Kidney tubule cell (primary cell): ENCODE measurements around the gene CD40.

Experiments
- DNase-seq: peaks from one replicate; pipeline ENCODE4 v3.0.0-alpha.2; 2018; ENCODE audit warnings: low spot score

CD40 gene

DNA sequence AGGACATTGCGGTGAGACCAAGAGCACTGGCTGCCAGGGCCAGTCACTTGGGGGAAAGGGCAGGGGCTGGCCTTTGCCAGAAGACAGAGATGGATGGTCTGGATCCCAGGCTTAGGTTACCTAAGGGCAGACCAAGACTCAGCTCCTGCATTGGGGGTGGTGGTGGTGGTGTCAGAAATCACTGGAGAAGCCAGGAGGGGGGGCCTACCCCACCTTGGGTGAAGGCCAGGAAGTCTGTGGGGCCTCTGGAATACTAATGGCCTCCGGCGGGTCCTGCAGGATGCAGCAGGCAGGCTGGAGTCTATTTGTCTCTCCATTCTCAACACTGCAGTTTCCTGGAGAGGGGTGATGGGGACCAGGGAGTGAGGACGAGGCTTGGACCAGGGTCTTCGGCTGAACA lies 32.8 kb downstream of the CD40 start:
- no peak for DNase-seq

DNA sequence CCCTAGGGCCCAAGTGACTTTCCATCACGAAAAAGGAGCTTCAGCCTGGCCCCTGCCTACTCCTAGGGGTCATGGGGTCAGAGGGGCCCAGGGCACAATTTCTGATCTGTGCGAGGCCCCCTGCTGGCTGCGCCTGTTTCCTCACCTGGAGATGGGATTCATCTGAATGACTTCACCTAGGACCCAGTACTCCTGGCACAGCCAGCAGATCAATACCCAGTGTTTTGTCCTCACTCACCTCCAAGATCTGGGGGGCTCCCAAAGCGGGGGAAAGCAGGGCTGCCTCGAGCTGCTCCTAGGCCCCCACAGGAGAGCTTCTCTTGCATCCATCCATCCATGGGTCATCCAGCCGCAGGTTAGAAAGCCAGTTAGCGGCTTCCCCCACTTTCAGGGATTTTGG lies 33.8 kb downstream of the CD40 start:
- DNase-seq = no peak

DNA sequence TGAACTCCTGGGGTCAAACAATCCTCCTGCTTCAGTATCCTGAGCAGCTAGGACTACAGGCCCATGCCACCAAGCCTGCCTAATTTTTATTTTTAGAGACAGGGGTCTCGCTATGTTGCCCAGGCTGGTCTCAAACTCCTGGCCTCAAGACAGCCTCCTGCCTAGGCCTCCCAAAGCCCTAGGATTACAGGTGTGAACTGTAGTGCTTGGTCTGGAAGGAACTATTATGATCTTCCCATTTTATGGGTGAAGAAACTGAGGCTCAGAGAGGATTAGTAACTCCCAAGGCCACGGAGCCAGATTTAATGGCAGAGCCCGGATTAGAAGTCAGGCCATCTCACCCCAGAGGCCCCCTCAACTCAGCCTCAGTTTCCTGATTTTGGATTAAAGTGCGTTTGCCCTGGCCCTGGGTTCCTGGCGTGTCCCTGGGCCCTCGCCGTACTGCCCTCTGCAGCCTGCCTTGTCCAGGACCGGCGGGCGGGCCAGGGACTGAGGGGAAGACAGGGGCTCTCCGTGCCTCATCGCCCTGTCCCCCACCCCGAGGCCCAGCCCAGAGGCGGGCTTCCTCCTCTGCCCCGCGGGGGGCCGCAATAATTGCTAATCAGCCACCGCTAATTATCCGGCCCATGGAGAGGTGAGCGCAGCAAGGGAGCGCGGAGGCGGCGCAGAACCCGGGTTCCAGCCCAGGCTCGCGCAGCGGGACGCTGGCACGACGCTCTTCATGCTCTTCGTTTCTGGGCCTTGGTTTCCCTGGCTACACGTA lies 34.9 kb downstream of the CD40 start:
- DNase-seq = no peak

DNA sequence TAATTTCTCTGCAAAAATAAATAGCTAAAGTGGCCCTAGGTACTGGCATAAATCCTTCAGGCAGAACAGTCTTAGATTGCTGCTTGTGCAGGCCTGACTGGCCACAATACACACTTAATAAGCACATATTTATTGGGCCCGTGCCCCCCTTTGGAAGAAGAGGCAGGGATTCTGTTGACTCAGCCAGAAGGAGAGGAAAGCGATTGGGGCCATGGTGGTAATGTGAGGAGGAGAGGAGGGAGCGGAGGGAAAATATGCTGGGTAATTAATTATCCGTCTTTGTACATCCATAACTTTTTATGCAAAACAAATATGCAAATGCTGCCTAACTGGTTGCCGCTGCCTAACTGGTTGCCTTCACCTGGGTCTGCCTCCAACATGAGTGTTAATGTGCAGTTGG lies 36.2 kb downstream of the CD40 start:
- no peak for DNase-seq

DNA sequence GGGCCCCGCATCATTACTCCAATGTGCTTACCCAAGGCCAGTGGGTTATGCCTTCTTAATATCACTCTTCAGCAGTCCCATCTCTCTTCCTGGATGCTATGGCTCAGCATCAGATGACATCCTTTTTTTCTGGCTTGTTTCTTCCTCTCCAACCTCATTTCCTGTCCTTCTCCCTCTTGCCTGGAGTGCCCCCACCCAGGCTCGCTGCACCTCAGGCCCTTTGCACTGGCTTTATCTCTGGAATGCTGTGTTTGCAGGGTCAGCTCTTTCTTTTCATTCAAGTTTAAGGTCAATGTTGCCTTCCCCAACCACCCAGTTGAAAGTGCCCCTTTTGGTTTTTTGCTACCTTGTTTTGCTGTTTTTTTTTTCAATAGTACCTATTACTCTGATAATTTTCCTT lies 36.7 kb downstream of the CD40 start:
- no peak for DNase-seq

DNA sequence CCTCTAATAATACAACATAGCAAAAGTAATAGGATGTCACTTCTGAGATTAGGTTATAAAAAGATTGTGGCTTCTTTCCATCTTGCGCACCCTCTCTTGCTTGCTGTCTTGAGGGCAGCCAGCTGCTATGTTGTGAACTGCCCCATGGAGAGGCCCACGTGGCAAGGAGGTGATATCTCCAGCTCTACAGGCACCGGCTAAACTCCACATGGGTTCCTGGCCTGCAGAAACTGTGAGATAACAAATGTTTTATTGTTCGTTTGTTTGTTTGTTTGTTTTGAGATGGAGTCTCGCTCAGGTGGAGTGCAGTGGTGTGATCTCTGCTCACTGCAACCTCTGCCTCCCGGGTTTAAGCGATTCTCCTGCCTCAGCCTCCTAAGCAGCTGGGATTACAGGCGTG lies 38.0 kb downstream of the CD40 start:
- DNase-seq = no peak

DNA sequence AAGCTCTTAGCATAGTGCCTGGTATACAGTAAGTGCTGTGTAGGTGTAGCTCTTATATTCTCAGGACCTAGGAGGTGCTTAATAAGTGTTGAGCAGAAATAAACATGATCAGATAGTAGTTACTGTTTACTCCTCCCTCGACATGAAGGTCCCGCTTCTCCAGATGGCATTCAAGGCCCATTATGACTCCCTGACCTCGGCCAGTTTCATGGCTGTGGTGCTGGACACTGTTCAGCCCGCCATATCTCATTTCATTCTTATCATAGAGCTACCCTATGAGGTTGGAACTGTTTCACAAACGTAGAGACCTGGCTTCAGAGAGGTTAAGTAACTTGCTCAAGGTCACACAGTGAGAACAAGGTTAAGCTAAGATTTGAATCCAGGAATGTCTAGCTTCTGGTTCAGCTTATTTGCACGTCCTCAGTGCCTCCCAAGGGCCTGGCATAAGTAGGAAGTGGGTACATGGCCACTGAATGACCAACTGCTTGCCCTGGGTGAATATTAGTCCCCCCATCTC lies 39.0 kb downstream of the CD40 start:
- DNase-seq = no peak

DNA sequence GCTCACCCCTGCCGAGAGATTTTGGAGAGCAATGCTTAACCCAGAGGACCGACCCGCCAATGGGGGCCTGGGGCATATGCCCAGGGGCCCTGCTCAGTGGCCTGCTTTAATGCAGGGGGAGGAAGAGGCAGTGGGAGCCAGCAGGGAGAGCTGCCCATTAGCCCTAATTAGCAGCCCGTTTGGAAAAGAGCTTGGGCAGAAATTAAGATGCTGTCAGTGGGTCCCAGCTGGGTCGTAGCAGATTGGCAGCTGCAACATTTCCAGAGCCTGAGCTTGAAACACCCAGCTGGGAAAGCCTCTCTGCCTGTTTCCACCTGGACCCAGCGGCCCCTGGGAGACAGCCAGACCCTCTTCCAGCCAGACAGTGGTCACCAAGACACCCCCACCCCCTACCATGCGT lies 39.5 kb downstream of the CD40 start:
- DNase-seq = no peak

DNA sequence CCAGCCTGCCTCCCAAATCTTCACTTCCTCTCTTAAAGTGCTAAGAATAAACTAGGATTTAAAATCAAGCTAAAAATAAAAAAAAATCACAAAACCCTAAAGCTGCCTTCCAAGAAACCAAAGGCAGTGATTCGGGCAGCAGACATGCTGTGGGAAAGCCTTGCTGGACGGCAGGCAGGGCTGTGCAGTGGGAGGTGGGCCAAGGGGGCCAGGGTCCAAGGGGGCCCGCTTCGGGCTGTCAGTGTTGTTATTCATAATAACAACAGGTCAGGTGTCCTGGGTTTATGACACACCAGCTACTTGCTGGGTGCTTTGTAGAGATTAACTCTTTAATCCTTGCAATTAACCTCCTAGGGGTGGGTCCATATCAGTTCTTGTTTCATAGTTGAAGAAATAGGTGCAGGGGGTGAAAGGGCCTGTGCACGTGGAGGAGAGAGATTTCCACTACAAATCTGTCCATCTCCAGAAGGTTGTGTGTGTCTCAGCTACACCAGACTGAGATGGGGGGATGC lies 40.4 kb downstream of the CD40 start:
- no peak for DNase-seq

DNA sequence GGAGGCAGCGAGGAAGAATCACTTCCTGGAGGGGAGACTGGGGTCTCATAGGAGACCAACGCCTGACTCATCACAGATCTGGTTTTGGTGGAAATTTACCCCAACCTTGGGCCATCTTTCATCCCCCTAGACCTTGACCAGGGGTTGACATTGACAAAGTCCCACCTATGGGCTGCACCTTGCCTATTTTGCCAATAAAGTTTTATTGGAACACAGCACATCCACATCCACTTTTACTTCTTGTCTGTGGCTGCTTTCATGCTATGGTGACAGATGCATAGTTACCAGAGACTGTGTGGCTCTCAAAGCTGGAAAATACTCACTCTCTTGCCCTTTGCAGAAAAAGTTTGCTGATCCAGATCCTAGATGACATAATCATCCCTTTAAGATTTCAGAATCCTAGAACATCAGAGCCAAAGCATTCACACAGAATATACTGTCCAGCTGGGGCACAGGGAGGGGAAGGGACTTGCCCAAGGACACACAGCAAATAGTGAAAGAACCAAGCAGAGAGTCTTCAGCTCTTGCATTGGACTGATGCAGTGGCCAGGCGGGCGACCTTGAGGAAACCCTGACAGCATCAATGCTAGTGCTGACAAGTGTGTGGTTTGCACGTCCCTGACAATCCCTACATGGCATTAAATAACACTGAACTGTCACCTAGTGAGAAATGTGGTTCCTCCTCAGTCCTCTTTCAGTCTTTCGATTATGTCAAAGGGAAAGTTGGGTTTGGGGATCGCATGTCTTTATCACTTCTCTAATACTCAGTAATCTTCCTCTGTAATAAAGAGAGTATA lies 41.2 kb downstream of the CD40 start:
- no peak for DNase-seq

DNA sequence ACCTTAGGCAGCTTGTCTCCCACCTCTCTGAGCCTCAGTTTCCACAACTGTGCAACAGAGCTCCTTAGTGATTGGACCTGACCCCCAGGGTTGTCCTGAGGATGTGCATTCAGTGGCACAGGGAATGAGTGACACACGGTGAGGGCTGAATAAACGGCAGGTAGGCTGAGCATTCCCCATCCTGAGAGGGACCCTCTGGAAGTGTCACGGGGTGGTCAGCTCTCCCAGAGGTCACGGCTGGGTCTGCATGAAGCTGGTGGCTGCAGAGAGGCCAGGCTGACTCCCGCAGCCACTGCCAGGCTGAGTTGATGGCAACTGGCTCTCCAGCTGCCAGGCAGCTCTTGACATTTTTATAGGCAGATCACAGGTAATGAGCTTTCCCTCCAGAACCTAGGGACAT lies 42.5 kb downstream of the CD40 start:
- DNase-seq = no peak

DNA sequence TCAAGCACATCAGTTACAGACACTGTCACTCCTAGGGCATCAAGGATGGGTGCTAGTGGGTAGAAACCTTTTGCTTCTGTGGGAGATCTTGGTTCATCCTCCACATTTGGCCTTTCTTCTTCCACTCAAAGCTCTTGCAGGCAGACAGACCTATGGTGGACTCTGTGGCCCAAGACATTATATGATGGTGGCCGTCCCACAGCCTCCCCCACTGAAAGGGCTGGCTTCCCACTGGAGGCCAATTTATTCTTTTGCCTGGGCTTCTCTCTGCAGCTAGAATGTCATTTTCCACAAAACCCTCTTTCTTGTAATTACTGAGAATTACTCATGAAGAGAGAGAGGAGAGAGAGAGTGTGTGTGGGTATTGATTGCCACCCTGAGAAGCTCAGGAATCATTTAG lies 43.8 kb downstream of the CD40 start:
- DNase-seq = no peak

DNA sequence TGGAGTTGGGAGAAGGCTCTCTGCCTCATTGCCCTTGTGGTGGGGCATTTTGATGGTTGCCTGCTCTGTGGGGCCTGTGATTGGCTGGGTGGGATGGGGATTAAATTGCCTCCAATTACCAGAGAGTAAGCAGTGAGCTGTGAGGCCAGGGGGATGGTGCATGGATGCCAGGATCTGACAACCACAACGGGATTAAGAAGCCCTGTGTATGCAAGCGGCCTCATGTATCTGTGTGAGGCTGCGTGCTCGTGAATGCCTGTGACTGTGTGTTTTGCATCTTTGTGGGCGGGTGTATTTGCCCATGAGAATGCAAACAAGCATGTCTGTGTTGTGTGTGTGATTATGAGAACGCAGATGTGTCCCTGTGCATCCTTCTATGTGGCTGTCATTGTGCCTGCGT lies 46.1 kb downstream of the CD40 start:
- no peak for DNase-seq

DNA sequence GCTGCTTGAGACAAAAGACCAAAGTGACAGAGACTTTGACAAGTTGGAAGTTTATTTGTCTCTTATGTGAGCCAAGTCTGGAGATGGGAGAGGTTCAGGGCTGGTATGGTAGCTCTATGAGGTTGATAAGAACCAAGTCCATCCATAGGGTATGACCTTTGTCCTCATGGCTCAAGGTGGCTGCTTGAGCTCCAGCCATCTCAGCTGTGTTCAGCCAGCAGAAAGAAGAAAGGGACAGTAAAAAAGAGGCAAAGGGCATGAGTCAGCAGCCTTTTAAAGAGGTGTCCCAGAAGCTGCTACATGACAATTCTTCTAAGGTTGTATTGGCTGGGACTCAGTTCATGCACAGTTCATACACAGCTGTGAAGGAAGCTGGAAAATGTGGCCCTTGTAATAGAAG lies 49.0 kb downstream of the CD40 start:
- no peak for DNase-seq

DNA sequence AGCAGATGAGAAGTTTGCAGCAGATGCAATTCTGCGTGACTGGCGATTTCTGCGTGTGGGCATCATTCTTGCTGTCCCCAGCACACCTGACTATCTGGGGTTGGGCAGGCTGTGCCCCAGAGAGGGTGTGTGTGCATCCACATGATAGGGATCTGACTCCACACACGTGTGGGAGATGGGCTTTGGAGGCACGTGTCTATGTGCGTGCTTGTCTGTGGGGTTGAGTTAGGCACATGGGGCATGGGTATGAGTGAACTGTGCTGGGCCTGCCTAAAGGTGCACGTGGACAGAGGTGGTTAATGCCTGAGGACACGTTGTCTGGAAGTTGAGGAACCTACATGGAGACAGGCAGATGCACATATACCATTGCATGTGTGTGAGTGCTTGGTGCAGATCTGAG lies 50.3 kb downstream of the CD40 start:
- no peak for DNase-seq

DNA sequence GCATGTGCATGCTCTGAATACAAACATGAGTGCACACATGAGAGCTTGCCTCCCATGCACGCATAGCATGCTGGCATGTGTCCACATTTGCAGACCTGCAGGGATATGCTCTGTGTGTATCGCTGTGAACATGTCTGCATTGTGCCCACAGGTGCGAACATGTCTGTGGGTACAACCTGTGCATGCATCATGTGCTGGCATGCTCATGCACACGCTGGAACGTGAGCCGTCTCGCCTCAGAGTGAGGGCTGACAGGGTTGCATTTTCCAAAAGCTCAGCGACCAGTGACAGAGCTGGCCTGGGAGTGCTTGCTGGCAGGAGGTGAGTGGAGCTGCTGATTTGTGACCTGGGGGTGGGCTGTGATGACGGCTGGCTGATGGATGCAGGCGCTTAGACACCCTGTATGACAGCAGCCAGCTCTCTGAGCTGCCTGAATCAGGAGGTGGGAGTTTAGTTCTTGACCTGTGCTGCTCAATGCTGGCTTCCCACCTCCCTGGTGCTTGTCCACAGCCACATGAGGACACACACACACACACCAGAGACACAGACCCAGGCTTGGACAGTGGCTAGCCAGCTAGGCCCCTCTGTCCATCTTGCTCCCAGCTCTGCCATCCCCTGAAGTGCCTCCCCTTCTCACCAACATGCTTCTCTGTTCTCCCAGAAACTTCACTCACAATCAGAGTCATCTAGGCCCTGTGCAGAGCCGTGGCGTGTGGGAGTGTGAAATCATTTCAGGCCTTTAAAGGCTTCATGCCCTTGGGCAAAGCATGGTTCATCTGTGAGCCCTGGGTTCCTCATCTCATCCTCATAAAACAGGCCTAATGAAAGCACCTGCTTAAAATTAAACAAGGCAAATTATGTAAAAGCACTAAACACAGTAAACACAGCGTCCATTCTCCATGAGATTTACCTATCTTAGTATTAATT lies 51.4 kb downstream of the CD40 start:
- DNase-seq = no peak

DNA sequence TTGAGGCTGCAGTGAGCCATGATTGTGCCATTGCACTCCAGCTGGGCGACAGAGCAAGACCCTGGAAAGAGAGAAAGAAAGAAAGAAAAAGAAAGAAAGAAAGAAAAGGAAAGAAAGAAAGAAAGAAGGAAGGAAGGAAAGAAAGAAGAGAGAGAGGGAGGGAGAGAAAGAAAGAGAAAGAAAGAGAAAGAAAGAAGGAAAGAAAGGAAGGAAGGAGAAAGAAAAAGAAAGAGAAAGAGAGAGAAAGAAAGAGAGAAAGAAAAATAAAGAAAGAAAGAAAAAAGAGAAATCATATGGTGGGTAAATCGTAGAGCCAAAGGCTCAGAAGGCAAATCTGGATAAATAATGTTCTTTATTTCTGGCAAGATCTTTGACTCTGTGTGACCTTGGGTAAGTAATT lies 53.4 kb downstream of the CD40 start:
- DNase-seq = no peak

DNA sequence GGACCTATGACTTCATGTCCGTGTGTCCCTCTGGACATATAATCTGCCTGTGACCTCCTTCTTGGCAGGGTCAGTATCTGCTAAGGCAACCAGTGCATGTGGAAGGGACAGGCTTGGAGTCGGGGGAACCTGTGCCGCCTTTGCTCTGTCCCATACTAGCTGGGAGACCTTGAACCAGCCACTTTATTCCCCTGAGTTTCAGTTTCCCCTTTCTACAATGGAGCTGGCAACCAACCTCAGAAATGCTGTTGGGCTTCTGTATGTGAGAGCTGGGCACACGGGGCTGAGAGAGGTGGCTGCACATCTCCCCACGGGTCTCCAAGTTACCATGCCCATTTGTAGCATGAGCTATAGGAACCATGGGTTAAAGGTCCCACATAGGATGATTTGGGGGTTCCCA lies 53.8 kb downstream of the CD40 start:
- DNase-seq = no peak

DNA sequence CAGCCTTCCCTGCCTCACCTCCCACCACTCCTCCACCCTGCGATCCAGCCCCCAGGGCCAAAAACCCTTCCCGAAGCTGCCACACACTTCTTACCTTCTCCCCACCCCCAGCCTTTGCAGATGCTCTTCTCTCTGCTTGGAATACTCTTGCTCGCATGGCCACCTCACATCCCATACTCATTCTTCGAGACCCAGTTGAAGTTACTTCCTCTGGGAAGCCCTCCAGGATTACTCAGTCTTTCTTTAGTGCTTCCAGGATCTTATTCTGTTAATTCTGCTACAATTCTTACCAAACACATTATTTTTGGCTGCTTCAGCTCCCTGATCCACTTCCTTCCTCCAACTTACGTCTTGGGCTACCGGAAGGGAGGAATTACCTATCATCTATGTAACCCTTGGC lies 54.3 kb downstream of the CD40 start:
- DNase-seq = no peak

DNA sequence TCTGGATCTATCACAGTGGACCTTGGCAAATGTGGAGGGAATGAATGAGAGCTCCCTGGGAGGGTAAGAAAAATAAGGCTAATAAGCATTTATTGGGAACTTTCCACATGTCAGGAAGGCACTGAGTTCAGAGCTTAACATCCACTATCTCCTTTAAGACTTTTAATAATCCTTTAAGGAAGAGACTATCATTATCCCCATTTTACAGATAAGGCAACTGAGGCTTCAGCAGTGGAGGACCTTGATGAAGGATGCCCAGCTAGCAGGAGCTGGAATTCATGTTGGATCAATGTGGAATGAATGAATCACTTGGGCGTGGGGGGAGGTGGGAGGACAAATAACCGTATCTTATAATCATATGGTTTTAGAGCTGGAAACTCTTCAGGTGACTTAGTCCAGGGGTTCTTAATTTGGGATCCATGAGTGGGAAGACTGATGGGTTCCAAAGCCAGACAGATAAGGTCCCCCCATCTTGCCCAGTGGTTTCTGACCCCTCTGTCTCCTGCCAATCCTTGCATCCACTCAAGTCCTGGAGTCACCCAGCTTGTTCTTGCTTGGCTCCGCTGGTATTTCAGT lies 54.9 kb downstream of the CD40 start:
- DNase-seq = no peak

DNA sequence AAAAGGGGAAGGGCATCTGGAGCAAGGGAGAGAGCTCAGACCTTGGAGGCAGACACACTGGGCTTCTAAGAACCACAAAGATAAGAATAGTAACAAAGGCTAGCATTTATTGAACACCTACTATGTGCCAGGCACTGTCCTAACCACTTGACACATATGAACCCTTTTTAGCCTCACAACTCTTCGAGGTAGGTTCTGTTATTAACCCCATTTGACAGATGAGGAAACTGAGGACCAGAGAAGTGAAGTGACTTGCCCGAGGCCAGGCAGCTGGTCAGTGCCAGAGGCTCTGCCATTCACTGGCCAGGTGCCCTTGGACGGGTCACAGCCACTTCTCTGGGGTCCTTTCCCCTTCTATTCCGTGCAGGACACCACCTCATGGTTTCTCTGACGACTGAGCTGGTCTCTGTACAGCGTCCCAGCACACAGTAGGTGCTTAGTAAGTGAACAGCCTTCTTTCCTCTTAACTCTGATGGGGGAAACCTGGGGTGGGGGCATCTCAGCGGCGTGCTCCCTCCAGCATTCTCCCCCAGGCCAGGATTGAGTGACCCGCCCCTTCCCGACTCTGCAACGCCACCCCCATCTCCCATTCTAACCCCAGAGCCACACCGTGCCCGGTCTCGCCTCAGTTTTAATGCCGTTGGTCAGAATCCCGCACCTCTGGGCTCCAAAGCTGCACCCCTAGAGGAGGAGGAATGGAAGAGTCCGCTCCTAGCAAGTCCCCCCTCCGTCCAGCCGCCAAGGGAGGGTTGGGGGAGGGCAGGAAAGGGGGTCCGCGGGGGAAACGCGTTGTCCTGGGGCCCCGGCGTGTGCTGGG lies 55.7 kb downstream of the CD40 start:
- DNase-seq = no peak
